ENCODE measurements around the gene PRSS3. TPM values are rescaled to one million over a fixed set of nuclear protein-coding genes. Genes with fewer than 3 reads are reported as not detected.
A peak's percentile ranks its signal among the peaks of the same experiment; 100 is the strongest.

The PRSS3 gene
- total and polyA plus RNA-seq, 9 of the 15 experiments (the other 6 are each of a cell fraction or from before 2014, with no cell fraction given) = 0.35 to 0.42 TPM; not detected in 7

DNA sequence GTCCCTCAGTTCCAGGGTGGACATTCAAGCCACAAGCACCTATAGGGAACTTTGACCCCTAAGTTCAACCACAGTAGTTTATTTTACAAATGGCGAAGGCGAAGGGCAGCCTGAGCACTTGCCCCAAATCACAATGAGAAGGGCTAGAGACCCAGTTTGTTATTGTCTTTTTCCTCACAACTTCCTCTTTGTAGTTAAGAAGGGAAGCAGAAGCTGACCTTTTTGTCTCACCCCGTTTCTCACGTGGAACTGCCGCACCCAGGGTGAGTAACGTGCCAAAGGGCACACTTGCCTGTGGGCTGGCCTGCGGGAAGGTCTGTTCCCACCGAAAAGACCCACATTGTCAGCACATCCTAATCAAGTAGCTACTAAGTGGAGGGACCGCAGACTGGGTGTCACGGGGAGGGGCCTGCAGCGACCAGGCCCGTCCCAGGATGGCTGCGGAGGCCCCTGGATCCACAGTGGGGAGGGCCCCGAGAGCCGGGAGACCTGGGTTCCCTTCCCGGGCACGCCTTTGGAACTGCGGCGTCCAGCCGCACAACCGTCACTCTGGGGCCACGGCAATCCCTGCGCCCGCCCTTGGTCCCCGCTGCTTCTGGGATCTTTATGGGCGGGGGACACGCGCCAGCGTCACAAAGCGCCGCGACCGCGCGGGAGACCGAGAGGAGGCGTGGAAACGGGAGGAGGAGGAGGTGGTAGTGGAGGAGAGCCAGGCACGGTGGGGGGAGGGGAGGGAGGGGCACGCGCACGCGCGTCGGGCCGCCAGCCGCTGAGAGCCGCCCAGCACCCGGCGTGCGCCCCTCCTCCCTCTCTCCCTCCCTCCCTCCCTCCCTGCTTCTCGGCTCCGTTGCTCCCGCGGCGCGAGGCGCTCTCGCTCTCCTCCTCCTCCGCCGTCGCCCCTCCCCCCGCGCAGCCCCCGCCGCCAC is 21.2 kb downstream of the PRSS3 start, which contains the start of gene UBE2R2 (continued):
- no peak for TF ChIP-seq SRSF1 (IDR thresholded peaks at IDR 0.05; ENCODE audit: low read depth, low read length)
- no peak for TF ChIP-seq ZNF165 (CRISPR knock-in tag; IDR thresholded peaks at IDR 0.05; ENCODE audit: borderline replicate concordance)
- 0 out of 2 replicates have a peak, but pooled peaks have one; percentile 18 for TF ChIP-seq MYNN (IDR thresholded peaks at IDR 0.05)
- no peak for TF ChIP-seq MYNN (CRISPR knock-in tag; IDR thresholded peaks at IDR 0.05)
- no peak; the same call in 1 of the 2 replicates for TF ChIP-seq NFRKB (IDR thresholded peaks at IDR 0.05; ENCODE audit: low read depth)
- TF ChIP-seq ZNF184 (CRISPR knock-in tag; IDR thresholded peaks at IDR 0.05) = no peak
- TF ChIP-seq HNRNPL (IDR thresholded peaks at IDR 0.05; ENCODE audit: low read depth, low read length) = no peak
- TF ChIP-seq VEZF1 (CRISPR knock-in tag; IDR thresholded peaks at IDR 0.05) = peak; percentile 91
- no peak for TF ChIP-seq PURB (CRISPR knock-in tag; IDR thresholded peaks at IDR 0.05; ENCODE audit: low read depth)
- TF ChIP-seq SAFB2 (IDR thresholded peaks at IDR 0.05; ENCODE audit: borderline replicate concordance, low read depth, low read length, severe bottlenecking) = no peak
- TF ChIP-seq ZFX (CRISPR knock-in tag; IDR thresholded peaks at IDR 0.05) = peak; percentile 84
- peak; percentile 89 to 90 for TF ChIP-seq NRF1 (conservative IDR thresholded peaks at IDR 0.05 in 1 of 2, IDR thresholded peaks at IDR 0.05 in 1 of 2)
- TF ChIP-seq ARNT (IDR thresholded peaks at IDR 0.05) = no peak
- TF ChIP-seq ZNF830 (CRISPR knock-in tag; IDR thresholded peaks at IDR 0.05) = no peak
- TF ChIP-seq, protein P1, sequence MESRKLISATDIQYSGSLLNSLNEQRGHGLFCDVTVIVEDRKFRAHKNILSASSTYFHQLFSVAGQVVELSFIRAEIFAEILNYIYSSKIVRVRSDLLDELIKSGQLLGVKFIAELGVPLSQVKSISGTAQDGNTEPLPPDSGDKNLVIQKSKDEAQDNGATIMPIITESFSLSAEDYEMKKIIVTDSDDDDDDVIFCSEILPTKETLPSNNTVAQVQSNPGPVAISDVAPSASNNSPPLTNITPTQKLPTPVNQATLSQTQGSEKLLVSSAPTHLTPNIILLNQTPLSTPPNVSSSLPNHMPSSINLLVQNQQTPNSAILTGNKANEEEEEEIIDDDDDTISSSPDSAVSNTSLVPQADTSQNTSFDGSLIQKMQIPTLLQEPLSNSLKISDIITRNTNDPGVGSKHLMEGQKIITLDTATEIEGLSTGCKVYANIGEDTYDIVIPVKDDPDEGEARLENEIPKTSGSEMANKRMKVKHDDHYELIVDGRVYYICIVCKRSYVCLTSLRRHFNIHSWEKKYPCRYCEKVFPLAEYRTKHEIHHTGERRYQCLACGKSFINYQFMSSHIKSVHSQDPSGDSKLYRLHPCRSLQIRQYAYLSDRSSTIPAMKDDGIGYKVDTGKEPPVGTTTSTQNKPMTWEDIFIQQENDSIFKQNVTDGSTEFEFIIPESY (CRISPR knock-in tag; IDR thresholded peaks at IDR 0.05) = no peak
- TF ChIP-seq TAF1 (IDR thresholded peaks at IDR 0.05; ENCODE audit: control insufficient read depth, extremely low read depth, insufficient read depth, low read length, severe bottlenecking) = peak; percentile 65
- no peak for TF ChIP-seq CHD1 (IDR thresholded peaks at IDR 0.05; ENCODE audit: low read length)
- TF ChIP-seq MCM2 (IDR thresholded peaks at IDR 0.05; ENCODE audit: low read depth) = no peak
- no peak for TF ChIP-seq GTF3C2 (IDR thresholded peaks at IDR 0.05; ENCODE audit: borderline replicate concordance, extremely low read depth, insufficient read length)
- TF ChIP-seq SRSF3 (IDR thresholded peaks at IDR 0.05; ENCODE audit: insufficient read depth, low read length) = no peak
- no peak for TF ChIP-seq ZNF316 (IDR thresholded peaks at IDR 0.05)
